IMR-90 (cell line): Measurements from ENCODE around the gene CARNS1. TPM values are rescaled to one million over a fixed set of nuclear protein-coding genes. Genes with fewer than 3 reads are reported as not detected.

Experiments used
- ATAC-seq: fragments of 200-7000 bp; cut with Tn5 transposase; 2 replicates; pipeline ENCODE4 v1.9.1; 2020; ENCODE audit warnings: low read depth, mild to moderate bottlenecking, moderate library complexity
- BruUV-seq: library from RNA; stranded (reverse); fragments of 400-500 nt; replicated peaks from 2 replicates; lab custom pipeline; 2021; lab: Mats Ljungman, UMichigan
- CTCF ChIA-PET: fragments of 300-600 bp; formaldehyde crosslinking; extraction: SDS; loops from one replicate; lab custom pipeline; 2021; ENCODE audit warnings: antibody characterized with exemption; lab: Yijun Ruan, JAX
- POLR2A ChIA-PET: fragments of 300-600 bp; sonication (Branson Sonifier 250); formaldehyde crosslinking; loops from one replicate; lab custom pipeline; 2022; ENCODE audit warnings: antibody characterized with exemption; ENCODE audit not compliant: unreplicated experiment; lab: Charles Lee
- DNase-seq: peaks from one replicate; pipeline ENCODE4 v3.0.0; 2013
- H2AFZ ChIP-seq: replicated peaks from 2 replicates; pipeline ENCODE3; 2013; ENCODE audit warnings: low read length, mild to moderate bottlenecking; ENCODE audit not compliant: poor library complexity
- H2AK5ac ChIP-seq: 2 replicates; pipeline ENCODE4 v1.6.1; 2013; ENCODE audit warnings: low read depth, low read length, inconsistent platforms
- H2AK9ac ChIP-seq: replicated peaks from 2 replicates; pipeline ENCODE3; 2013; ENCODE audit warnings: mild to moderate bottlenecking, low read depth, low read length, moderate library complexity; ENCODE audit not compliant: poor library complexity
- H2BK120ac ChIP-seq: 2 replicates; pipeline ENCODE4 v1.6.1; 2013; ENCODE audit warnings: low read depth, low read length, inconsistent platforms
- H2BK15ac ChIP-seq: 3 replicates; pipeline ENCODE4 v1.6.1; 2013; ENCODE audit warnings: low read depth, low read length, inconsistent platforms
- H2BK20ac ChIP-seq: 2 replicates; pipeline ENCODE4 v1.6.1; 2013; ENCODE audit warnings: low read depth, mild to moderate bottlenecking, inconsistent platforms, low read length, moderate library complexity
- H2BK5ac ChIP-seq: 2 replicates; pipeline ENCODE4 v1.6.1; 2013; ENCODE audit warnings: mild to moderate bottlenecking, low read depth, low read length, inconsistent platforms; ENCODE audit not compliant: poor library complexity, severe bottlenecking
- H3K14ac ChIP-seq: replicated peaks from 2 replicates; pipeline ENCODE4 v1.6.1; 2013; ENCODE audit warnings: low read depth, low read length, inconsistent platforms
- H3K18ac ChIP-seq: 2 replicates; pipeline ENCODE4 v1.6.1; 2013; ENCODE audit warnings: low read depth, low read length, control low read depth
- H3K23ac ChIP-seq: 2 replicates; pipeline ENCODE4 v1.6.1; 2013; ENCODE audit warnings: low read depth, low read length, inconsistent platforms
- H3K27ac ChIP-seq: 2 replicates; pipeline ENCODE4 v1.5.1; 2013; ENCODE audit warnings: mild to moderate bottlenecking, control low read depth, low read length; ENCODE audit not compliant: insufficient read depth
- H3K27me3 ChIP-seq: 2 replicates; pipeline ENCODE4 v1.6.1; 2013; ENCODE audit warnings: low read length; ENCODE audit not compliant: control insufficient read depth, insufficient read depth
- H3K36me3 ChIP-seq: 2 replicates; pipeline ENCODE4 v1.6.1; 2013; ENCODE audit warnings: low read length, mixed read lengths; ENCODE audit not compliant: control insufficient read depth, insufficient read depth
- H3K4ac ChIP-seq: 2 replicates; pipeline ENCODE4 v1.6.1; 2013; ENCODE audit warnings: low read depth, low read length, inconsistent platforms
- H3K4me1 ChIP-seq: 2 replicates; pipeline ENCODE4 v1.6.1; 2013; ENCODE audit warnings: low read length, mixed read lengths; ENCODE audit not compliant: control insufficient read depth, insufficient read depth
- H3K4me2 ChIP-seq: 2 replicates; pipeline ENCODE4 v1.6.1; 2013; ENCODE audit warnings: low read depth, mild to moderate bottlenecking, control low read depth, low read length, moderate library complexity
- H3K4me3 ChIP-seq: 2 replicates; pipeline ENCODE4 v1.5.1; 2013; ENCODE audit warnings: low read depth, mild to moderate bottlenecking, control low read depth, low read length, moderate library complexity; ENCODE audit not compliant: insufficient read depth
- H3K56ac ChIP-seq: 2 replicates; pipeline ENCODE4 v1.6.1; 2013; ENCODE audit warnings: low read length, inconsistent platforms; ENCODE audit not compliant: insufficient read depth; ENCODE audit errors: extremely low read depth
- H3K79me1 ChIP-seq, 2 experiments: 2 replicates each; pipeline ENCODE4 v1.6.1; 2013; ENCODE audit warnings: low read length in 2 of 2, inconsistent platforms in 1 of 2, low read depth in 1 of 2
- H3K9ac ChIP-seq: 2 replicates; pipeline ENCODE4 v1.6.1; 2013; ENCODE audit warnings: low read depth, low read length, control low read depth
- H3K9me1 ChIP-seq: 2 replicates; pipeline ENCODE4 v1.6.1; 2013; ENCODE audit warnings: low read length, inconsistent platforms; ENCODE audit not compliant: insufficient read depth
- H3K9me3 ChIP-seq: 2 replicates; pipeline ENCODE4 v1.6.1; 2013; ENCODE audit warnings: low read length; ENCODE audit not compliant: control insufficient read depth, insufficient read depth
- H4K20me1 ChIP-seq: 2 replicates; pipeline ENCODE4 v1.6.1; 2013; ENCODE audit warnings: low read length, inconsistent platforms; ENCODE audit not compliant: insufficient read depth
- H4K5ac ChIP-seq: 2 replicates; pipeline ENCODE4 v1.6.1; 2013; ENCODE audit warnings: mild to moderate bottlenecking, low read depth, low read length, control low read depth
- H4K8ac ChIP-seq, 2 experiments: 2 replicates each; pipeline ENCODE4 v1.6.1; 2013; ENCODE audit warnings: low read depth in 2 of 2, low read length in 2 of 2, control low read depth in 1 of 2, inconsistent platforms in 1 of 2
- H4K91ac ChIP-seq: 2 replicates; pipeline ENCODE4 v1.6.1; 2013; ENCODE audit warnings: low read depth, low read length, inconsistent platforms; ENCODE audit not compliant: insufficient read depth
- CHD1 ChIP-seq: IDR thresholded peaks from 2 replicates; pipeline ENCODE4 v1.6.1; 2012; ENCODE audit warnings: low read depth, low read length, improper control_type of control experiment
- MAFK ChIP-seq: IDR thresholded peaks from 2 replicates; pipeline ENCODE4 v1.6.1; 2012; ENCODE audit warnings: low read depth, low read length, improper control_type of control experiment
- MAZ ChIP-seq: IDR thresholded peaks from 2 replicates; pipeline ENCODE4 v1.6.1; 2012; ENCODE audit warnings: low read depth, mild to moderate bottlenecking, low read length, improper control_type of control experiment, moderate library complexity, borderline replicate concordance
- MXI1 ChIP-seq: IDR thresholded peaks from 2 replicates; pipeline ENCODE4 v1.6.1; 2012; ENCODE audit warnings: low read depth, mild to moderate bottlenecking, low read length, moderate library complexity, borderline replicate concordance
- NFE2L2 ChIP-seq: fragments of 150-350 bp; IDR thresholded peaks from 2 replicates; pipeline ENCODE4 v1.6.1; 2016; ENCODE audit warnings: low read depth, mild to moderate bottlenecking, low read length
- RAD21 ChIP-seq: IDR thresholded peaks from 2 replicates; pipeline ENCODE4 v1.6.1; 2012; ENCODE audit warnings: low read length, improper control_type of control experiment
- RCOR1 ChIP-seq: IDR thresholded peaks from 2 replicates; pipeline ENCODE4 v1.6.1; 2012; ENCODE audit warnings: mild to moderate bottlenecking, low read length, improper control_type of control experiment; ENCODE audit not compliant: insufficient replicate concordance
- SMC3 ChIP-seq: fragments of 150-350 bp; IDR thresholded peaks from 2 replicates; pipeline ENCODE4 v1.6.1; 2016; ENCODE audit warnings: low read depth, mild to moderate bottlenecking, antibody characterized with exemption, low read length, moderate library complexity
- WGBS, 2 experiments: methylation state at CpG; one replicate each; pipeline versions ENCODE4 v1.1.5 to v1.1.7; 2013; ENCODE audit warnings: missing lambda C conversion rate in 2 of 2; ENCODE audit not compliant: insufficient read length in 1 of 2; ENCODE audit errors: extremely low coverage in 2 of 2; 5-methylcytosine and 5-hydroxymethylcytosine counted together
- dilution Hi-C: fragments of 300-500 bp; cut with HindIII; formaldehyde crosslinking; loops from one replicate; pipeline ENCODE4 v1.14.3; 2018; ENCODE audit warnings: low sequenced_read_pairs; ENCODE audit not compliant: unreplicated experiment
- in situ Hi-C: fragments of 300-500 bp; cut with MboI; formaldehyde crosslinking; loops from 3 replicates; pipeline ENCODE4 v1.14.3; 2019; ENCODE audit warnings: low sequenced_read_pairs, inconsistent platforms, mixed read lengths
- intact Hi-C: fragments of 100-400 bp; cut with micrococcal nuclease; formaldehyde crosslinking; loops from 2 replicates; pipeline ENCODE4 v1.10.0; 2022
- polyA plus RNA-seq, 3 experiments: library from polyadenylated mRNA; depleted of rRNA; stranded (reverse); fragments of >200 nt; gene quantifications; 2 replicates each; pipeline ENCODE4 v1.2.3, GENCODE V29; 2012; ENCODE audit warnings: low replicate concordance in 1 of 3
- total RNA-seq: library from RNA; depleted of rRNA; stranded (reverse); fragments of >200 nt; gene quantifications from 2 replicates; pipeline ENCODE4 v1.2.3, GENCODE V29; 2012

The CARNS1 gene
- total and polyA plus RNA-seq, 2 of the 4 experiments (the other 2 are of a cell fraction), result under 0.01 to 0.32 TPM

- H3K27ac ChIP-seq, result no peak overlapping the region
- dilution Hi-C loops, result no loop called here
- H2AK5ac ChIP-seq, result no peak overlapping the region; the same call in 1 of the 2 replicates
- H3K27me3 ChIP-seq, result peaks cover 44% of the 10 kb centered on the region
- no peak overlapping the region for H4K8ac ChIP-seq
- no peak overlapping the region for H3K4me2 ChIP-seq
- H3K36me3 ChIP-seq, result no peaks in the 10 kb centered on the region
- no peak overlapping the region for H4K91ac ChIP-seq
- H2BK5ac ChIP-seq, result no peak overlapping the region
- no peak for DNase-seq
- no peak overlapping the region for H3K18ac ChIP-seq
- ChIA-PET POLR2A (interaction anchor here (0.6 kb wide), 2 partner anchors 31 to 107 kb away, joined by 6 to 12 read pairs; partner anchors contain the start of gene PTPRCAP), CTCF (interaction anchor here (0.6 kb wide), 1 partner anchor 13 kb away, joined by 4 read pairs; no protein-coding TSS in a partner anchor)
- no peak overlapping the region for H2BK20ac ChIP-seq
- no peaks in the 10 kb centered on the region for H3K79me1 ChIP-seq
- BruUV-seq, result no TSS peak
- in situ Hi-C loops, result no loop called here
- no peak overlapping the region for H3K4ac ChIP-seq
- WGBS, 2 experiments, result 27% methylated on average over 6 of the region's 12 CpGs; no CpG with 5 or more reads in 1 of the 2 experiments
- no peak overlapping the region for H3K56ac ChIP-seq
- no peak overlapping the region for H3K4me3 ChIP-seq
- H3K9ac ChIP-seq, result no peak overlapping the region
- H3K9me3 ChIP-seq, result no peaks in the 10 kb centered on the region
- no peak overlapping the region for H2BK120ac ChIP-seq
- H2BK15ac ChIP-seq, result no peak overlapping the region
- no peaks in the 10 kb centered on the region for H3K9me1 ChIP-seq
- peaks cover under 1% of the 10 kb centered on the region; the same call in 1 of the 2 replicates for H3K4me1 ChIP-seq
- TF ChIP-seq MAZ (no peak), RCOR1 (no peak), NFE2L2 (no peak), SMC3 (no peak), RAD21 (no peak), MXI1 (no peak), MAFK (no peak), CHD1 (no peak)
- no peak overlapping the region for H4K5ac ChIP-seq
- intact Hi-C loops, result no loop called here
- H3K23ac ChIP-seq, result no peak overlapping the region
- H3K14ac ChIP-seq, result no peak overlapping the region
- peak overlapping the region; percentile 24 for H2AK9ac ChIP-seq
- H2AFZ ChIP-seq, result no peak overlapping the region
- peak; percentile 25; the same call in 1 of the 2 replicates for ATAC-seq
- no peaks in the 10 kb centered on the region for H4K20me1 ChIP-seq
Observed at GRCh38 chr11:67406969-67407687, 8.3 kb upstream of the CARNS1 start.
